SK-N-SH (cell line): Measurements from ENCODE around the gene GYS2. TPM values are rescaled to one million over a fixed set of nuclear protein-coding genes. Genes with fewer than 3 reads are reported as not detected.

ENCODE experiments used
- CTCF ChIA-PET: fragments of 300-600, 350-600 bp; formaldehyde crosslinking; extraction: SDS; loops from one replicate; lab custom pipeline; 2021; lab: Yijun Ruan, JAX
- POLR2A ChIA-PET: fragments of 350-600 bp; sonication (Branson Sonifier 250); formaldehyde crosslinking; extraction: SDS; loops from one replicate; lab custom pipeline; 2020; ENCODE audit warnings: antibody characterized with exemption, inconsistent platforms; lab: Yijun Ruan, JAX
- DNase-seq: peaks from one replicate; pipeline ENCODE4 v3.0.0; 2012
- H2AFZ ChIP-seq: fragments of 200-600 bp; sonication (generic); 2 replicates; pipeline ENCODE4 v1.8.1; 2016; ENCODE audit warnings: antibody characterized with exemption, mild to moderate bottlenecking, low read depth
- H3F3A ChIP-seq: fragments of 200-600 bp; sonication (generic); replicated peaks from 2 replicates; pipeline ENCODE3; 2016; ENCODE audit warnings: antibody characterized with exemption, mild to moderate bottlenecking; ENCODE audit not compliant: insufficient read depth
- H3K27ac ChIP-seq, 2 experiments: fragments of 200-500 bp in 1 of 2; fragments of 200-600 bp in 1 of 2; sonication (Bioruptor generic) in 1 of 2; sonication (generic), shearing (Covaris generic) in 1 of 2; 2 replicates each; pipeline versions ENCODE4 v1.5.1 to v1.6.1; 2014 to 2016; ENCODE audit warnings: low read depth in 2 of 2, inconsistent platforms in 1 of 2, low read length in 1 of 2, mild to moderate bottlenecking in 1 of 2, mixed read lengths in 1 of 2
- H3K27me3 ChIP-seq: fragments of 200-600 bp; sonication (generic), shearing (Covaris generic); 2 replicates; pipeline ENCODE4 v1.6.1; 2016; ENCODE audit warnings: mixed run types; ENCODE audit not compliant: insufficient read depth
- H3K36me3 ChIP-seq, 2 experiments: fragments of 200-500 bp in 1 of 2; fragments of 200-600 bp in 1 of 2; sonication (Bioruptor generic) in 1 of 2; sonication (generic) in 1 of 2; replicated peaks in 1 of 2; 2 replicates each; pipeline versions ENCODE3 to v1.5.1; 2014 to 2016; ENCODE audit warnings: low read length in 1 of 2, mild to moderate bottlenecking in 1 of 2; ENCODE audit not compliant: insufficient read depth in 2 of 2, control insufficient read depth in 1 of 2
- H3K4me1 ChIP-seq, 2 experiments: fragments of 200-500 bp in 1 of 2; fragments of 200-600 bp in 1 of 2; sonication (Bioruptor generic) in 1 of 2; sonication (generic), shearing (Covaris generic) in 1 of 2; 2 replicates each; pipeline versions ENCODE4 v1.5.1 to v1.6.1; 2014 to 2016; ENCODE audit warnings: low read depth in 1 of 2, low read length in 1 of 2, mixed run types in 1 of 2; ENCODE audit not compliant: insufficient read depth in 2 of 2, control insufficient read depth in 1 of 2
- H3K4me2 ChIP-seq: fragments of 200-600 bp; sonication (generic), shearing (Covaris generic); 2 replicates; pipeline ENCODE4 v1.6.1; 2017; ENCODE audit warnings: mixed run types
- H3K4me3 ChIP-seq, 2 experiments: fragments of 200-500 bp in 1 of 2; fragments of 200-600 bp in 1 of 2; sonication (Bioruptor generic) in 1 of 2; sonication (generic), shearing (Covaris generic) in 1 of 2; 2 replicates each; pipeline versions ENCODE4 v1.5.1 to v1.8.1; 2014 to 2016; ENCODE audit warnings: low read depth in 2 of 2, inconsistent platforms in 1 of 2, low read length in 1 of 2, mild to moderate bottlenecking in 1 of 2, mixed read lengths in 1 of 2, moderate library complexity in 1 of 2
- H3K79me2 ChIP-seq: fragments of 200-600 bp; sonication (generic); 2 replicates; pipeline ENCODE4 v1.8.1; 2017; ENCODE audit warnings: mild to moderate bottlenecking; ENCODE audit not compliant: insufficient read depth
- H3K9ac ChIP-seq: fragments of 200-600 bp; sonication (generic); 2 replicates; pipeline ENCODE4 v1.6.1; 2017; ENCODE audit warnings: mixed run types
- H3K9me2 ChIP-seq: fragments of 200-600 bp; sonication (generic); 2 replicates; pipeline ENCODE4 v1.6.1; 2017; ENCODE audit warnings: mixed run types
- H3K9me3 ChIP-seq: fragments of 200-600 bp; sonication (generic); 2 replicates; pipeline ENCODE4 v1.6.1; 2017; ENCODE audit warnings: mixed run types, mild to moderate bottlenecking, moderate library complexity
- H4K20me1 ChIP-seq: fragments of 200-600 bp; sonication (generic); 2 replicates; pipeline ENCODE4 v1.6.1; 2017; ENCODE audit warnings: mild to moderate bottlenecking, mixed run types; ENCODE audit not compliant: insufficient read depth
- CHD2 ChIP-seq: fragments of 150-350 bp; IDR thresholded peaks from 2 replicates; pipeline ENCODE4 v1.6.1; 2018; ENCODE audit warnings: low read length; ENCODE audit not compliant: partially characterized antibody
- ELF1 ChIP-seq: IDR thresholded peaks from 2 replicates; pipeline ENCODE4 v1.4.0; 2012
- EZH2phosphoT487 ChIP-seq: fragments of 200-600 bp; sonication (generic); IDR thresholded peaks from 2 replicates; pipeline ENCODE4 v1.6.1; 2017; ENCODE audit warnings: low read depth, mixed run types, mild to moderate bottlenecking, antibody characterized with exemption, moderate library complexity, borderline replicate concordance
- FOSL2 ChIP-seq: IDR thresholded peaks from 2 replicates; pipeline ENCODE4 v1.4.0; 2012; ENCODE audit warnings: low read depth, mild to moderate bottlenecking, moderate library complexity, borderline replicate concordance
- FOXJ3 ChIP-seq: sonication (generic); formaldehyde crosslinking; IDR thresholded peaks from 2 replicates; pipeline ENCODE4 v1.5.1; 2020; ENCODE audit warnings: mild to moderate bottlenecking, missing genetic modification reagents
- GABPA ChIP-seq: IDR thresholded peaks from 2 replicates; pipeline ENCODE4 v1.4.0; 2012; ENCODE audit warnings: low read depth, mild to moderate bottlenecking
- GATA2 ChIP-seq: sonication (generic); formaldehyde crosslinking; IDR thresholded peaks from 2 replicates; pipeline ENCODE4 v1.5.0; 2020; ENCODE audit warnings: mild to moderate bottlenecking, missing genetic modification reagents
- JUND ChIP-seq: IDR thresholded peaks from 2 replicates; pipeline ENCODE4 v1.4.0; 2012
- MEF2A ChIP-seq: IDR thresholded peaks from 2 replicates; pipeline ENCODE4 v1.4.0; 2012; ENCODE audit warnings: low read depth, borderline replicate concordance
- MXI1 ChIP-seq: IDR thresholded peaks from 2 replicates; pipeline ENCODE4 v1.6.1; 2012; ENCODE audit warnings: mild to moderate bottlenecking, low read depth, low read length, improper control_type of control experiment
- NFIC ChIP-seq: IDR thresholded peaks from 2 replicates; pipeline ENCODE4 v1.4.0; 2012; ENCODE audit warnings: borderline replicate concordance
- NRF1 ChIP-seq: IDR thresholded peaks from 2 replicates; pipeline ENCODE4 v1.6.1; 2012; ENCODE audit warnings: low read depth, mild to moderate bottlenecking, low read length
- PBX3 ChIP-seq: IDR thresholded peaks from 2 replicates; pipeline ENCODE4; 2012
- RCOR1 ChIP-seq: fragments of 150-350 bp; IDR thresholded peaks from 2 replicates; pipeline ENCODE4 v1.6.1; 2017; ENCODE audit warnings: antibody characterized with exemption, low read length
- RFX5 ChIP-seq: IDR thresholded peaks from 2 replicates; pipeline ENCODE4 v1.6.1; 2012; ENCODE audit warnings: mild to moderate bottlenecking, improper control_type of control experiment, low read length
- RXRA ChIP-seq: IDR thresholded peaks from 2 replicates; pipeline ENCODE4 v1.4.0; 2012; ENCODE audit warnings: low read depth, mild to moderate bottlenecking, borderline replicate concordance
- SIN3A ChIP-seq: IDR thresholded peaks from 2 replicates; pipeline ENCODE4 v1.6.1; 2012; ENCODE audit warnings: low read depth, mild to moderate bottlenecking, low read length, moderate library complexity, borderline replicate concordance
- SMC3 ChIP-seq: IDR thresholded peaks from 2 replicates; pipeline ENCODE4 v1.6.1; 2012; ENCODE audit warnings: low read depth, low read length, improper control_type of control experiment
- TAF1 ChIP-seq: IDR thresholded peaks from 2 replicates; pipeline ENCODE4 v1.6.1; 2012; ENCODE audit warnings: low read depth, mild to moderate bottlenecking, low read length, moderate library complexity, borderline replicate concordance
- TEAD4 ChIP-seq: IDR thresholded peaks from 2 replicates; pipeline ENCODE4 v1.4.0; 2012; ENCODE audit warnings: mild to moderate bottlenecking, borderline replicate concordance; ENCODE audit not compliant: insufficient read depth
- YY1 ChIP-seq: IDR thresholded peaks from 2 replicates; pipeline ENCODE4 v1.4.0; 2012; ENCODE audit warnings: low read depth, mild to moderate bottlenecking
- ZBTB33 ChIP-seq: IDR thresholded peaks from 2 replicates; pipeline ENCODE4 v1.4.0; 2012; ENCODE audit warnings: low read depth, borderline replicate concordance
- WGBS: methylation state at CpG from one replicate; pipeline ENCODE4 v1.1.6; 2017; ENCODE audit warnings: low lambda C conversion rate; 5-methylcytosine and 5-hydroxymethylcytosine counted together
- polyA plus RNA-seq, 3 experiments: library from polyadenylated mRNA; depleted of rRNA; stranded (reverse); fragments of >200 nt; gene quantifications; 2 replicates each; pipeline ENCODE4 v1.2.3, GENCODE V29; 2012
- TF ChIP-seq, protein P1 (sequence below): fragments of 150-350 bp; IDR thresholded peaks from 2 replicates; pipeline ENCODE4 v1.6.1; 2017; ENCODE audit warnings: antibody characterized with exemption, low read length, low read depth, borderline replicate concordance

Gene GYS2
- polyA plus RNA-seq, 1 of the 3 experiments (the other 2 are of a cell fraction): not detected

- 17% methylated on average over 5 of the region's 5 CpGs for WGBS
- Histone ChIP-seq H2AFZ (no peak overlapping the region), H3K4me3 (no peak overlapping the region), H3F3A (no peaks in the 10 kb centered on the region)
- TF ChIP-seq NRF1: no peak
- TF ChIP-seq FOXJ3 (CRISPR knock-in tag): no peak
- TF ChIP-seq RFX5: no peak
- TF ChIP-seq SMC3: no peak
- TF ChIP-seq YY1: no peak
- TF ChIP-seq ZBTB33: no peak
- no peak for TF ChIP-seq ELF1
- TF ChIP-seq CHD2: no peak
- no peak for TF ChIP-seq JUND
- TF ChIP-seq RXRA: no peak
- TF ChIP-seq TAF1: no peak
- no peak for TF ChIP-seq GABPA
- TF ChIP-seq, protein P1, sequence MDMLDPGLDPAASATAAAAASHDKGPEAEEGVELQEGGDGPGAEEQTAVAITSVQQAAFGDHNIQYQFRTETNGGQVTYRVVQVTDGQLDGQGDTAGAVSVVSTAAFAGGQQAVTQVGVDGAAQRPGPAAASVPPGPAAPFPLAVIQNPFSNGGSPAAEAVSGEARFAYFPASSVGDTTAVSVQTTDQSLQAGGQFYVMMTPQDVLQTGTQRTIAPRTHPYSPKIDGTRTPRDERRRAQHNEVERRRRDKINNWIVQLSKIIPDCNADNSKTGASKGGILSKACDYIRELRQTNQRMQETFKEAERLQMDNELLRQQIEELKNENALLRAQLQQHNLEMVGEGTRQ: no peak
- TF ChIP-seq MEF2A: no peak
- TF ChIP-seq, all 33 proteins: peak for 0
- H3K27me3 ChIP-seq: no peaks in the 10 kb centered on the region; the same call in 1 of the 2 replicates
- ChIA-PET CTCF (interaction anchor here (1.0 to 1.2 kb wide), 2 partner anchors 67 to 114 kb away, joined by 3 to 4 read pairs; no protein-coding TSS in a partner anchor), POLR2A (no interaction called here)
- no peaks in the 10 kb centered on the region for H3K36me3 ChIP-seq
- no peak for DNase-seq
- H3K9me3 ChIP-seq: no peaks in the 10 kb centered on the region
- H3K4me1 ChIP-seq: no peaks in the 10 kb centered on the region
- no peaks in the 10 kb centered on the region for H4K20me1 ChIP-seq
- no peak overlapping the region for H3K27ac ChIP-seq
- H3K9ac ChIP-seq: no peak overlapping the region
- H3K79me2 ChIP-seq: no peaks in the 10 kb centered on the region
- no peaks in the 10 kb centered on the region for H3K9me2 ChIP-seq
- no peak overlapping the region for H3K4me2 ChIP-seq
These were observed 38.3 kb downstream of the GYS2 start for GRCh38 chr12:21566223-21566906.

DNA sequence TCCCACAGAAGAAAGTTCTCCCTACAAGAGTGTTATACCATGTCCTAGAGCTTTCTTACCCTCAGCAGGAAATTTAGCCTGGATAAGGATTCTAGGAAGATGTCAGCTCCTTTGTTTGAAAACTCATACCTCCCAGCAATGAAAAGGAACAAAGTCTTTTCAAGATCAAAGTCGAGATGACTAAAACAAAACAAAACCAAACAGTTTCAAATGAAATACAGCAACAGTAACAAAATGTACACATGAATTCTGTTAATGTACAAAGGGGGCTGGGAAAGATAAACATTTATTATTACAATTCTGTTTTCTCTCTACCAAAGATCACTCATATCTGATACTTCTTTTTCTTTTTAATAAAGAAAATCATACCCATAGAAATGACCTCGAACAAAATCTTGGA lies 41.8 kb downstream of the GYS2 start:
- H3K9me2 ChIP-seq: no peaks in the 10 kb centered on the region
- no peaks in the 10 kb centered on the region for H3F3A ChIP-seq
- no peak for TF ChIP-seq RCOR1
- no peak for TF ChIP-seq GATA2 (CRISPR knock-in tag)
- no peak for TF ChIP-seq NFIC
- TF ChIP-seq MXI1: no peak
- no peak for TF ChIP-seq SMC3
- no peak for TF ChIP-seq RFX5
- TF ChIP-seq ELF1: no peak
- no peak for TF ChIP-seq RXRA
- no peak for TF ChIP-seq TAF1
- TF ChIP-seq PBX3: no peak
- TF ChIP-seq YY1: no peak
- no peak for TF ChIP-seq FOSL2
- TF ChIP-seq EZH2phosphoT487: no peak
- no peak for TF ChIP-seq SIN3A
- TF ChIP-seq NRF1: no peak
- TF ChIP-seq TEAD4: no peak
- no peak overlapping the region for H3K9ac ChIP-seq
- H3K27me3 ChIP-seq: no peaks in the 10 kb centered on the region
- no peaks in the 10 kb centered on the region for H4K20me1 ChIP-seq
- no peak overlapping the region for H3K27ac ChIP-seq
- no peak overlapping the region for H2AFZ ChIP-seq
- H3K4me2 ChIP-seq: no peak overlapping the region
- ChIA-PET CTCF (no interaction called here), POLR2A (no interaction called here)
- H3K9me3 ChIP-seq: no peaks in the 10 kb centered on the region
- H3K4me3 ChIP-seq: no peak overlapping the region
- no peak for DNase-seq
- H3K36me3 ChIP-seq: no peaks in the 10 kb centered on the region
- under 1% methylated on average over 2 of the region's 2 CpGs for WGBS
- no peaks in the 10 kb centered on the region for H3K4me1 ChIP-seq
- H3K79me2 ChIP-seq: no peaks in the 10 kb centered on the region
